ENCODE results near the gene MSI2. TPM values are rescaled to one million over a fixed set of nuclear protein-coding genes. Genes with fewer than 3 reads are reported as not detected.

MSI2 gene
- total and polyA plus RNA-seq, 9 of the 15 experiments (the other 6 are each of a cell fraction or from before 2014, with no cell fraction given): 4.6 to 61.8 (median 42.4) TPM

DNA sequence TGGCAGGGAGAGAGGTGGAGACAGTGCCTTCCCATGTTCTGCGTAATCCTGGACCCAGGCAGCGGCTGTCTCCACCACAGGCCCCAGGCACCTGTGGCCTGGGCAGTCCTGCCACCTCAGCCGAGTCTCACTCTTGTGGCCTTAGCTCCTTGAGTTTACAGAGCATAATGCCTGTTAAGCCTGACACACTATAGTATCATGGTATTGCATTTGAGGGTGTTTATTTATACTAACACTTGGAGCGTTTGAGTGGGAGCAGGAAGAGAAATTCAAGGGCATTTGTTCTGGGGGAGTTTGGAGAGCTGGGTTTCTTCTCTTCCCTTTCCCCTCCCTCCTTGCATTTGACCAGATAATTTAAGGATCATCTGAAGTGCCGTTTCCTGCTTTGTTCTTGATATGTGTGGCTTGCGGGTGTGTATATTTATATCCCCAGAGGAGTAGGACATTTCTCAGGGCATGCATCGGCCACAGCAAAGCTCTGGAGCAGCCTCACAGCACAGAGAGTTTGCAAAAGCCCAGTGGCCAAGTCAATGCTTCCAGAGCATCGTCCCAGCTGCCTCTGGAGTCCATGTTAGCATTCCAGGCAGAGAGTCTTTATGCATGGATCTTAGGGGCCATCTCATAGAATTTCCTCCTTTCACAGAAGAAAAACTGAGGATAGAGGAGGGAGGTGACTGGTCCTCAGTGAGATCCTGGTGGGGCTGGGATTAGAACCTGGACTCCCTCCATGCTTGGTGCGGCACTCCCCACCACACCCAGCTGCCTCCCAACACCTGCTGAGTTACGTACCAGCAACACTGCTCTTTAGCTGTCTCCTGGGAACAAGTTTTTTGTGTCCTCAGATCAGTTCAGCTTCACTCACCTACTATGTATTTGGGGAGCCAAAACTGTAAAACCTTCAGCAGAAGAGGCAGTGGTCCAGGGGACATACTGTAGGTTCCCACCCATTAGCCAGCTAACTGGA is 266.0 kb downstream of the MSI2 start:
- Histone ChIP-seq H3K9me3 (replicated peaks; ENCODE audit: control insufficient read depth, insufficient read depth, low read depth, low read length) (no peaks in the 10 kb centered on the region), H3K4me1 (replicated peaks in 1 of 2; ENCODE audit: control insufficient read depth in 2 of 2, insufficient read depth in 2 of 2, low read length in 2 of 2) (peaks cover 2 to 5% of the 10 kb centered on the region in 2 experiments; a peak in 2 of 5 replicates), H3K36me3 (ENCODE audit: control insufficient read depth, insufficient read depth, low read length) (no peaks in the 10 kb centered on the region), H2AFZ (ENCODE audit: low read depth, low read length) (no peak overlapping the region), H4K20me1 (replicated peaks; ENCODE audit: control insufficient read depth, insufficient read depth, low read length) (peaks cover 11% of the 10 kb centered on the region; the same call in 1 of the 2 replicates), H3K27ac (ENCODE audit: extremely low read depth, low read depth, low read length) (no peak overlapping the region), H3K27me3 (ENCODE audit: control insufficient read depth in 2 of 2, insufficient read depth in 2 of 2, low read length in 2 of 2) (no peaks in the 10 kb centered on the region), H3K4me3 (no peak overlapping the region), H3K79me2 (ENCODE audit: control insufficient read depth, insufficient read depth, low read length) (no peaks in the 10 kb centered on the region), H3K9me1 (ENCODE audit: control insufficient read depth, insufficient read depth, low read length) (no peaks in the 10 kb centered on the region), H3K9ac (ENCODE audit: insufficient read depth in 1 of 2, low read depth in 2 of 2, low read length in 2 of 2) (no peak overlapping the region), H3K4me2 (ENCODE audit: insufficient read depth, low read length) (no peak overlapping the region)
- ATAC-seq: no peak
- intact Hi-C loops (cut with micrococcal nuclease) (no loop called here), in situ Hi-C loops (cut with MboI) (no loop called here)
- DNase-seq (ENCODE audit: extremely low read depth in 1 of 4, low spot score in 3 of 4): no peak
- CTCF ChIA-PET (ENCODE audit: low intra/inter-chr PET ratio): no interaction called here
- 76% methylated on average over 10 of the region's 10 CpGs for WGBS (ENCODE audit: insufficient coverage, low coverage, missing lambda C conversion rate)
- FAIRE-seq: peak; percentile 29
- BruUV-seq (replicated peaks): no TSS peak
- POLR2A ChIA-PET: interaction anchor here (0.6 to 1.5 kb wide), 6 partner anchors 12 to 357 kb away, joined by 3 to 4 read pairs (median 3); no protein-coding TSS in a partner anchor
- TF ChIP-seq TOE1 (IDR thresholded peaks at IDR 0.05; ENCODE audit: borderline replicate concordance) (no peak), TOE1 (CRISPR knock-in tag; IDR thresholded peaks at IDR 0.05; ENCODE audit: borderline replicate concordance, low read depth) (no peak), MLLT1 (IDR thresholded peaks at IDR 0.05) (no peak), ZNF444 (CRISPR knock-in tag; IDR thresholded peaks at IDR 0.05) (no peak), BMI1 (IDR thresholded peaks at IDR 0.05; ENCODE audit: low read length) (no peak), POLR2G (IDR thresholded peaks at IDR 0.05; ENCODE audit: low read depth, low read length) (no peak), MAFK (IDR thresholded peaks at IDR 0.05; ENCODE audit: low read length) (no peak), BDP1 (IDR thresholded peaks at IDR 0.05; ENCODE audit: insufficient read depth, insufficient read length) (no peak), NELFE (IDR thresholded peaks at IDR 0.05; ENCODE audit: insufficient read depth, insufficient read length) (no peak), CHCHD3 (CRISPR knock-in tag; IDR thresholded peaks at IDR 0.05) (no peak), SP1 (CRISPR knock-in tag; IDR thresholded peaks at IDR 0.05) (no peak), E2F3 (CRISPR knock-in tag; IDR thresholded peaks at IDR 0.05) (no peak), ZNF165 (CRISPR knock-in tag; IDR thresholded peaks at IDR 0.05; ENCODE audit: borderline replicate concordance) (no peak), RBM14 (IDR thresholded peaks at IDR 0.05; ENCODE audit: borderline replicate concordance, insufficient read depth, low read depth, low read length) (no peak), FOXP4 (CRISPR knock-in tag; IDR thresholded peaks at IDR 0.05; ENCODE audit: borderline replicate concordance) (no peak), SMAD3 (CRISPR knock-in tag; conservative IDR thresholded peaks at IDR 0.05) (no peak), MTA2 (IDR thresholded peaks at IDR 0.05; ENCODE audit: low read depth) (no peak), ARID2 (IDR thresholded peaks at IDR 0.05) (no peak)
- TF ChIP-seq, protein P1, sequence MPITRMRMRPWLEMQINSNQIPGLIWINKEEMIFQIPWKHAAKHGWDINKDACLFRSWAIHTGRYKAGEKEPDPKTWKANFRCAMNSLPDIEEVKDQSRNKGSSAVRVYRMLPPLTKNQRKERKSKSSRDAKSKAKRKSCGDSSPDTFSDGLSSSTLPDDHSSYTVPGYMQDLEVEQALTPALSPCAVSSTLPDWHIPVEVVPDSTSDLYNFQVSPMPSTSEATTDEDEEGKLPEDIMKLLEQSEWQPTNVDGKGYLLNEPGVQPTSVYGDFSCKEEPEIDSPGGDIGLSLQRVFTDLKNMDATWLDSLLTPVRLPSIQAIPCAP (CRISPR knock-in tag; IDR thresholded peaks at IDR 0.05; ENCODE audit: borderline replicate concordance): no peak

Data from K562 (cell line).